ENCODE measurements around the gene GPR34. TPM values are rescaled to one million over a fixed set of nuclear protein-coding genes. Genes with fewer than 3 reads are reported as not detected.

The GPR34 gene
- total and polyA plus RNA-seq, 9 of the 15 experiments (the other 6 are each of a cell fraction or from before 2014, with no cell fraction given), result 0.13 TPM; not detected in 8

- BruUV-seq (replicated peaks), result no TSS peak
- Histone ChIP-seq H3K9ac (ENCODE audit: insufficient read depth in 1 of 2, low read depth in 2 of 2, low read length in 2 of 2) (no peak overlapping the region), H3K36me3 (ENCODE audit: control insufficient read depth, insufficient read depth, low read length) (no peaks in the 10 kb centered on the region), H3K4me3 (no peak overlapping the region), H3K79me2 (ENCODE audit: control insufficient read depth, insufficient read depth, low read length) (no peaks in the 10 kb centered on the region), H3K27ac (ENCODE audit: extremely low read depth, low read depth, low read length) (no peak overlapping the region), H3K4me2 (ENCODE audit: insufficient read depth, low read length) (no peak overlapping the region), H3K9me1 (ENCODE audit: control insufficient read depth, insufficient read depth, low read length) (no peaks in the 10 kb centered on the region), H2AFZ (ENCODE audit: low read depth, low read length) (no peak overlapping the region), H4K20me1 (replicated peaks; ENCODE audit: control insufficient read depth, insufficient read depth, low read length) (no peaks in the 10 kb centered on the region), H3K4me1 (replicated peaks in 1 of 2; ENCODE audit: control insufficient read depth in 2 of 2, insufficient read depth in 2 of 2, low read length in 2 of 2) (peaks cover 0 to 3% of the 10 kb centered on the region in 2 experiments; a peak in 2 of 5 replicates), H3K9me3 (replicated peaks; ENCODE audit: control insufficient read depth, insufficient read depth, low read depth, low read length) (no peaks in the 10 kb centered on the region), H3K27me3 (ENCODE audit: control insufficient read depth in 2 of 2, insufficient read depth in 2 of 2, low read length in 2 of 2) (no peaks in the 10 kb centered on the region)
- ChIA-PET CTCF (ENCODE audit: low intra/inter-chr PET ratio) (no interaction called here), POLR2A (interaction anchor here (1.0 kb wide), 1 partner anchor 15 kb away, joined by 3 read pairs; no protein-coding TSS in a partner anchor)
- in situ Hi-C loops (cut with MboI), result no loop called here
- no peak for ATAC-seq
- 42% methylated on average over 2 of the region's 2 CpGs for WGBS (ENCODE audit: insufficient coverage, low coverage, missing lambda C conversion rate)
- DNase-seq (ENCODE audit: extremely low read depth in 1 of 4, low spot score in 3 of 4), result no peak
- TF ChIP-seq POU5F1 (IDR thresholded peaks at IDR 0.05; ENCODE audit: borderline replicate concordance, low read depth, low read length, partially characterized antibody) (no peak), HDAC8 (tag; IDR thresholded peaks at IDR 0.05) (no peak), KLF6 (CRISPR knock-in tag; IDR thresholded peaks at IDR 0.05; ENCODE audit: borderline replicate concordance) (no peak), ZKSCAN3 (CRISPR knock-in tag; IDR thresholded peaks at IDR 0.05) (no peak), TCF15 (CRISPR knock-in tag; IDR thresholded peaks at IDR 0.05) (no peak)
- intact Hi-C loops (cut with micrococcal nuclease), result no loop called here
- FAIRE-seq, result no peak
Measured at GRCh38 chrX:41665686-41666085, 23.1 kb upstream of the GPR34 start.

GRCh38 chrX:41666251-41666650 lies 22.5 kb upstream of the GPR34 start:
- BruUV-seq (replicated peaks), result no TSS peak
- no peak overlapping the region for H3K4me2 ChIP-seq (ENCODE audit: insufficient read depth, low read length)
- H4K20me1 ChIP-seq (replicated peaks; ENCODE audit: control insufficient read depth, insufficient read depth, low read length), result no peaks in the 10 kb centered on the region
- DNase-seq (ENCODE audit: extremely low read depth in 1 of 4, low spot score in 3 of 4) (no peak), ATAC-seq (peak; percentile 56; the same call in 2 of the 3 replicates), FAIRE-seq (no peak)
- H3K27me3 ChIP-seq (ENCODE audit: control insufficient read depth in 2 of 2, insufficient read depth in 2 of 2, low read length in 2 of 2), result no peaks in the 10 kb centered on the region
- ChIA-PET POLR2A (interaction anchor here (0.7 to 1.0 kb wide), 2 partner anchors 15 to 41 kb away, joined by 3 read pairs; no protein-coding TSS in a partner anchor), CTCF (ENCODE audit: low intra/inter-chr PET ratio) (no interaction called here)
- H3K9me1 ChIP-seq (ENCODE audit: control insufficient read depth, insufficient read depth, low read length), result no peaks in the 10 kb centered on the region
- no peak overlapping the region for H3K27ac ChIP-seq (ENCODE audit: extremely low read depth, low read depth, low read length)
- WGBS (ENCODE audit: insufficient coverage, low coverage, missing lambda C conversion rate), result 13% methylated on average over 1 of the region's 1 CpG
- H3K4me1 ChIP-seq (replicated peaks in 1 of 2; ENCODE audit: control insufficient read depth in 2 of 2, insufficient read depth in 2 of 2, low read length in 2 of 2), result peaks cover 0 to 3% of the 10 kb centered on the region in 2 experiments; a peak in 2 of 5 replicates
- intact Hi-C loops (cut with micrococcal nuclease), result no loop called here
- no peaks in the 10 kb centered on the region for H3K79me2 ChIP-seq (ENCODE audit: control insufficient read depth, insufficient read depth, low read length)
- in situ Hi-C loops (cut with MboI), result no loop called here
- no peaks in the 10 kb centered on the region for H3K9me3 ChIP-seq (replicated peaks; ENCODE audit: control insufficient read depth, insufficient read depth, low read depth, low read length)
- H3K4me3 ChIP-seq, result no peak overlapping the region
- H2AFZ ChIP-seq (ENCODE audit: low read depth, low read length), result no peak overlapping the region
- H3K36me3 ChIP-seq (ENCODE audit: control insufficient read depth, insufficient read depth, low read length), result no peaks in the 10 kb centered on the region
- no peak overlapping the region for H3K9ac ChIP-seq (ENCODE audit: insufficient read depth in 1 of 2, low read depth in 2 of 2, low read length in 2 of 2)
- TF ChIP-seq SMAD4 (CRISPR knock-in tag; conservative IDR thresholded peaks at IDR 0.05) (0 out of 2 replicates have a peak, but pooled peaks have one; percentile 19), TEAD4 (IDR thresholded peaks at IDR 0.05; ENCODE audit: low read length) (peak; percentile 25; the same call in 1 of the 2 replicates), TEAD4 (CRISPR knock-in tag; IDR thresholded peaks at IDR 0.05; ENCODE audit: borderline replicate concordance) (no peak), ZNF280A (IDR thresholded peaks at IDR 0.05; ENCODE audit: low read depth, partially characterized antibody) (no peak), HDGF (IDR thresholded peaks at IDR 0.05) (no peak), NFXL1 (CRISPR knock-in tag; IDR thresholded peaks at IDR 0.05) (no peak), ATF7 (IDR thresholded peaks at IDR 0.05) (peak; percentile 28; the same call in 1 of the 2 replicates), ZNF124 (CRISPR knock-in tag; IDR thresholded peaks at IDR 0.05) (no peak), KAT7 (CRISPR knock-in tag; IDR thresholded peaks at IDR 0.05; ENCODE audit: borderline replicate concordance) (no peak), ELK1 (CRISPR knock-in tag; IDR thresholded peaks at IDR 0.05) (no peak)

All from K562 (cell line).